Retinal pigment epithelial cell (primary cell): ENCODE measurements around the gene HPS3.

Experiments
- DNase-seq: peaks from one replicate; pipeline ENCODE4 v3.0.0-alpha.2; 2010; ENCODE audit warnings: low read depth
- H3K4me3 ChIP-seq: 2 replicates; pipeline ENCODE4 v1.5.1; 2011; ENCODE audit warnings: mild to moderate bottlenecking, low read length, control low read depth, moderate library complexity
- TF ChIP-seq, protein P1 (sequence below): conservative IDR thresholded peaks from 2 replicates; pipeline ENCODE4 v1.5.1; 2011; ENCODE audit warnings: low read depth, low read length, control low read depth, inconsistent platforms

HPS3 gene

GRCh38 chr3:149129326-149130205, at the start of gene HPS3:
HPS3 (plus strand) TSS chr3:149129638; CDS start chr3:149129724, 86 bp downstream.
- DNase-seq, result peak; percentile 71
- TF ChIP-seq, protein P1, sequence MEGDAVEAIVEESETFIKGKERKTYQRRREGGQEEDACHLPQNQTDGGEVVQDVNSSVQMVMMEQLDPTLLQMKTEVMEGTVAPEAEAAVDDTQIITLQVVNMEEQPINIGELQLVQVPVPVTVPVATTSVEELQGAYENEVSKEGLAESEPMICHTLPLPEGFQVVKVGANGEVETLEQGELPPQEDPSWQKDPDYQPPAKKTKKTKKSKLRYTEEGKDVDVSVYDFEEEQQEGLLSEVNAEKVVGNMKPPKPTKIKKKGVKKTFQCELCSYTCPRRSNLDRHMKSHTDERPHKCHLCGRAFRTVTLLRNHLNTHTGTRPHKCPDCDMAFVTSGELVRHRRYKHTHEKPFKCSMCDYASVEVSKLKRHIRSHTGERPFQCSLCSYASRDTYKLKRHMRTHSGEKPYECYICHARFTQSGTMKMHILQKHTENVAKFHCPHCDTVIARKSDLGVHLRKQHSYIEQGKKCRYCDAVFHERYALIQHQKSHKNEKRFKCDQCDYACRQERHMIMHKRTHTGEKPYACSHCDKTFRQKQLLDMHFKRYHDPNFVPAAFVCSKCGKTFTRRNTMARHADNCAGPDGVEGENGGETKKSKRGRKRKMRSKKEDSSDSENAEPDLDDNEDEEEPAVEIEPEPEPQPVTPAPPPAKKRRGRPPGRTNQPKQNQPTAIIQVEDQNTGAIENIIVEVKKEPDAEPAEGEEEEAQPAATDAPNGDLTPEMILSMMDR, result no peak

DNA sequence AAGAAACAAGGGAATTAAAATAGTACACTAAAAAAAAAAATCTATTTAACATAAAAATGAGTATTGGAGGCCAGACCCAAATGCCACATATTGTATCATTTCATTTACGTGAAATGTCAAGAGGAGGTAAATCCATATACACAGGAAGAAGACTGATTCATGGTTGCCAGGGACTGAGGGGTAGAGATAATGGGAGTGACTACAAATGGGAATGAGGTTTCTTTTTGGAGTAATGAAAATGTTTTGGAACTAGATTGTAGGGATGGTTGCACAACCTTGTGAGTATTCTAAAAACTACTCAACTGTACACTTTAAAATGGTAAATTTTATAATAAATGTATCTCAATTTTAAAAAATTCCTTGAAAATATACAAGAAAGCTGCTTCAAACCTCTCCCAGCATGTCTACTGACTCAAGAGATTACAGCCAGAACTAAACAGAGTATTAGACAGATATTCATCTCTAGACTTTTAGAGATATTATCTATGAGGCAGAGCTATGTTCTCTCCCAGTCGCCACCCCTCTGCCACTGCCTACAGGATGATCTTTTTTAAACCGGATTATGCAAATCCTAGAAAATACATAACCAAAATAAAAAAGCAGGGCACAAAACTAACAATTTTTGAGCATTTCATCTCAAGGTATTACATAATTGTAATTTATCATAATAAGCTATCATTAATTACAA, 49.3 kb upstream of the HPS3 start:
- H3K4me3 ChIP-seq, result no peak overlapping the region
- TF ChIP-seq, protein P1, result no peak
- DNase-seq, result no peak

More at GRCh38 chr3:149129326-149130205, at the start of gene HPS3:
- H3K4me3 ChIP-seq, result peak within 1 kb of the TSS; percentile 71

DNA sequence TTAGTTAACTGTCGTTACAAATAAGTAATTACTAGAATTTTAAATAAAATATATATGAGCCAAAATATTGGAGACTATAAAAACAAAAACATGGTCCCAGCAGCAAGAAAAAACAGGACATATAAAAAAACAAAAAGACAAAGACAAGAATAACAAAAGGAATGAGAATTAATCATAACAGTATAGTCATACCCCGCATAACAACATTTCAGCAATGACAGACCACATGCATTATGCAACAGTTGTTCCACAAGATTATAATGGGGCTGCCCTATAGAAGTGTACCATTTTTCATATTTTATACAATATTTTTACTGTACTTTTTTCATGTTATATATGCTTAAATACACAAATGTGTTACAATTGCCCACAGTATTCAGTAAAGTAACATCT, 48.7 kb upstream of the HPS3 start:
- DNase-seq, result no peak
- TF ChIP-seq, protein P1, result no peak
- no peak overlapping the region for H3K4me3 ChIP-seq

- TF ChIP-seq, protein P1, result no peak
Observed at GRCh38 chr3:149081772-149082171, 47.7 kb upstream of the HPS3 start.

DNA sequence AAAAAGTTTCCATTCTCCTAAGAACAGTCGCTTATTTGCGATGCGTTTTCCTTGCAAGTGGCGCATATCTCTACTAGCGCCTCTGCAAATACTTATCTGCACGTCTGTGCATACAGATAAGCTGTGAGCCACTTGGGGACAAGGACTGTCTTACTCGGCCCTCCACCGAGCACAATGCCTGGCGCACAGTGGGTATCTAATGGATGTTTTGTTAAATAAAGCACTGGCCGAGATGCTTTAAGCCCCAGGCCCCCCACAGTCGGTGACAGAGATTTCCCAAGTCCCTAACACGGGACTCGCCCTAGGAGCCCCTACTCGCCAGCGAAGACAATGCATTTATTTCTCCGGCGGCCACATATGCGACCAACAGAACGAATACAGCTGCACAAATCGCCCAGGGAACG, 43.6 kb upstream of the HPS3 start:
- peak overlapping the region; percentile 94 for H3K4me3 ChIP-seq
- DNase-seq, result no peak
- TF ChIP-seq, protein P1, result no peak

More at GRCh38 chr3:149081772-149082171, 47.7 kb upstream of the HPS3 start:
- DNase-seq, result no peak
- H3K4me3 ChIP-seq, result no peak overlapping the region

- H3K4me3 ChIP-seq, result peak within 1 kb of the TSS; percentile 94
- peak; percentile 97 for DNase-seq
- TF ChIP-seq, protein P1, result no peak
Observed at GRCh38 chr3:149086232-149086988, 43.0 kb upstream of the HPS3 start, which contains the start of gene HLTF. HLTF (minus strand) TSS chr3:149086533; CDS start chr3:149086336, 197 bp downstream.
